MM.1S (cell line): Measurements from ENCODE around the gene MBD5.

Experiments used
- EZH2 ChIP-seq: fragments of 300-600 bp; sonication (generic); optimal IDR thresholded peaks from 2 replicates; pipeline ENCODE3; 2017; ENCODE audit warnings: low read depth, mild to moderate bottlenecking, antibody characterized with exemption, low read length, mixed read lengths
- EZH2phosphoT487 ChIP-seq: fragments of 300-600 bp; sonication (generic); IDR thresholded peaks from 2 replicates; pipeline ENCODE4 v1.6.1; 2018; ENCODE audit warnings: antibody characterized with exemption, low read length
- TF ChIP-seq, protein P1 (sequence below): fragments of 300-600 bp; sonication (generic); IDR thresholded peaks from 2 replicates; pipeline ENCODE4 v1.5.1; 2016; ENCODE audit warnings: antibody characterized with exemption, low read length, mixed read lengths

DNA sequence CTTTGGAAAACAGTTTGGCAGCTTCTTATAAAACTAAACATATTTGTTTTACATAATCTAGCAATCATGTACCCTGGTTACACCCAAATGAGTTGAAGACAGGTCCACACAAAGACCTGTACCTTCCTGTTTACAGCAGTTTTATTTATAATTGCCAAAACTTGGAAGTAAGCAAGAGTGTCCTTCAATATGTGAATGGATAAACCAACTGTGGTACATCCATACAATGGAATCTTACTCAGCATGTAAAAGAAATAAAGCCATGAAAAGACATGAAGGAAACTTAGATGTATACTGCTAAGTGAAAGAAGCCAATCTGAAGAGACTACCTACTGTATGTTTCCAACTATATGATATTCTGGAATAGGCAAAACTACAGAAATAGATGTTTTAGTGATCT, 24.1 kb upstream of the MBD5 start:
- TF ChIP-seq EZH2, result no peak
- TF ChIP-seq, protein P1, sequence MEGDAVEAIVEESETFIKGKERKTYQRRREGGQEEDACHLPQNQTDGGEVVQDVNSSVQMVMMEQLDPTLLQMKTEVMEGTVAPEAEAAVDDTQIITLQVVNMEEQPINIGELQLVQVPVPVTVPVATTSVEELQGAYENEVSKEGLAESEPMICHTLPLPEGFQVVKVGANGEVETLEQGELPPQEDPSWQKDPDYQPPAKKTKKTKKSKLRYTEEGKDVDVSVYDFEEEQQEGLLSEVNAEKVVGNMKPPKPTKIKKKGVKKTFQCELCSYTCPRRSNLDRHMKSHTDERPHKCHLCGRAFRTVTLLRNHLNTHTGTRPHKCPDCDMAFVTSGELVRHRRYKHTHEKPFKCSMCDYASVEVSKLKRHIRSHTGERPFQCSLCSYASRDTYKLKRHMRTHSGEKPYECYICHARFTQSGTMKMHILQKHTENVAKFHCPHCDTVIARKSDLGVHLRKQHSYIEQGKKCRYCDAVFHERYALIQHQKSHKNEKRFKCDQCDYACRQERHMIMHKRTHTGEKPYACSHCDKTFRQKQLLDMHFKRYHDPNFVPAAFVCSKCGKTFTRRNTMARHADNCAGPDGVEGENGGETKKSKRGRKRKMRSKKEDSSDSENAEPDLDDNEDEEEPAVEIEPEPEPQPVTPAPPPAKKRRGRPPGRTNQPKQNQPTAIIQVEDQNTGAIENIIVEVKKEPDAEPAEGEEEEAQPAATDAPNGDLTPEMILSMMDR, result no peak
- TF ChIP-seq EZH2phosphoT487, result no peak
